ENCODE results near the gene DAP.

GRCh38 chr5:10688651-10689171 lies 72.3 kb downstream of the DAP start:
- TF ChIP-seq POLR2AphosphoS5 (IDR thresholded peaks at IDR 0.05; ENCODE audit: low read depth, low read length) (no peak), SIN3A (IDR thresholded peaks at IDR 0.05; ENCODE audit: borderline replicate concordance, insufficient read depth, low read length) (no peak), TAF1 (IDR thresholded peaks at IDR 0.05; ENCODE audit: borderline replicate concordance, insufficient read depth, low read length) (no peak)
